HepG2 (cell line): ENCODE data around the gene ACD. TPM values are rescaled to one million over a fixed set of nuclear protein-coding genes. Genes with fewer than 3 reads are reported as not detected.
A peak's percentile ranks its signal among the peaks of the same experiment; 100 is the strongest.

ENCODE experiments used
- CCDC6 ChIP-seq: sonication (generic); formaldehyde crosslinking; IDR thresholded peaks from 2 replicates; pipeline ENCODE4 v1.8.1; 2022; ENCODE audit warnings: mild to moderate bottlenecking, missing genetic modification reagents, moderate library complexity
- KDM5B ChIP-seq: sonication (generic); formaldehyde crosslinking; IDR thresholded peaks from 2 replicates; pipeline ENCODE4 v1.4.0; 2020; ENCODE audit warnings: missing genetic modification reagents, mild to moderate bottlenecking, borderline replicate concordance
- RAD51 ChIP-seq: fragments of 450-650 bp; IDR thresholded peaks from 2 replicates; pipeline ENCODE4 v1.6.1; 2016; ENCODE audit warnings: borderline replicate concordance
- SATB2 ChIP-seq: sonication (generic); formaldehyde crosslinking; IDR thresholded peaks from 2 replicates; pipeline ENCODE4 v1.5.0; 2020; ENCODE audit warnings: missing genetic modification reagents
- SETDB1 ChIP-seq: sonication (generic); formaldehyde crosslinking; IDR thresholded peaks from 2 replicates; pipeline ENCODE4 v1.5.1; 2020; ENCODE audit warnings: missing genetic modification reagents, mild to moderate bottlenecking, borderline replicate concordance
- SOX13 ChIP-seq, 3 experiments: fragments of 450-650 bp in 1 of 3; sonication (generic) in 1 of 3; formaldehyde crosslinking in 1 of 3; IDR thresholded peaks in 2 of 3; conservative IDR thresholded peaks in 1 of 3; 2 replicates each; pipeline versions ENCODE4 v1.5.0 to v1.6.1; 2016 to 2020; ENCODE audit warnings: antibody characterized with exemption in 1 of 3, mild to moderate bottlenecking in 1 of 3, missing compliant biosample characterization in 1 of 3, missing genetic modification reagents in 1 of 3, moderate library complexity in 1 of 3
- ZNF253 ChIP-seq: sonication (generic); formaldehyde crosslinking; IDR thresholded peaks from 2 replicates; pipeline ENCODE4 v1.8.0; 2022; ENCODE audit warnings: mild to moderate bottlenecking, missing genetic modification reagents, borderline replicate concordance
- ZNF337 ChIP-seq: sonication (generic); formaldehyde crosslinking; IDR thresholded peaks from 2 replicates; pipeline ENCODE4 v1.5.1; 2020; ENCODE audit warnings: missing genetic modification reagents, low read depth, mild to moderate bottlenecking, borderline replicate concordance
- ZNF451 ChIP-seq: sonication (generic); formaldehyde crosslinking; IDR thresholded peaks from 2 replicates; pipeline ENCODE4 v1.5.0; 2020; ENCODE audit warnings: mild to moderate bottlenecking, missing genetic modification reagents
- ZNF468 ChIP-seq: sonication (generic); formaldehyde crosslinking; IDR thresholded peaks from 2 replicates; pipeline ENCODE4 v1.8.0; 2022; ENCODE audit warnings: mild to moderate bottlenecking, moderate library complexity, missing genetic modification reagents
- ZNF607 ChIP-seq: sonication (generic); formaldehyde crosslinking; IDR thresholded peaks from 2 replicates; pipeline ENCODE4 v1.5.1; 2020; ENCODE audit warnings: missing genetic modification reagents, mild to moderate bottlenecking, borderline replicate concordance
- polyA plus RNA-seq, 8 experiments: library from polyadenylated mRNA; depleted of rRNA in 3 of 8; stranded (reverse) in 7 of 8; unstranded in 1 of 8; fragments of >200 nt; fragmentation: Illumina TruSeq in 4 of 8; extraction: Trizol in 4 of 8; gene quantifications; 2 replicates each; pipeline versions ENCODE4 v1.2.1 to v1.2.3, GENCODE V29; 2011 to 2016; ENCODE audit warnings: low read depth in 4 of 8, missing spikeins in 1 of 8, mixed read lengths in 1 of 8; ENCODE audit not compliant: insufficient read depth in 1 of 8
- total RNA-seq, 5 experiments: library from RNA; depleted of rRNA; stranded (reverse); fragments of >200 nt; fragmentation: Illumina TruSeq; extraction: Trizol; gene quantifications; 2 replicates each; pipeline ENCODE4 v1.2.3, GENCODE V29; 2016; ENCODE audit warnings: low read depth in 1 of 5
- TF ChIP-seq, protein P1 (sequence below): sonication (generic); formaldehyde crosslinking; IDR thresholded peaks from 2 replicates; pipeline ENCODE4 v1.4.0; 2020; ENCODE audit warnings: missing genetic modification reagents, low read depth, mild to moderate bottlenecking, borderline replicate concordance
- TF ChIP-seq, protein P2 (sequence below): sonication (generic); formaldehyde crosslinking; IDR thresholded peaks from 2 replicates; pipeline ENCODE4 v1.8.0; 2022; ENCODE audit warnings: low read depth, missing genetic modification reagents
- TF ChIP-seq, protein P3 (sequence below): sonication (generic); formaldehyde crosslinking; IDR thresholded peaks from 2 replicates; pipeline ENCODE4 v1.8.1; 2023; ENCODE audit warnings: mild to moderate bottlenecking, missing genetic modification reagents, borderline replicate concordance
- TF ChIP-seq, protein P4 (sequence below): IDR thresholded peaks from 2 replicates; pipeline ENCODE4 v1.6.1; 2016; ENCODE audit warnings: missing compliant biosample characterization, missing genetic modification reagents, borderline replicate concordance
- TF ChIP-seq, protein P5 (sequence below): sonication (generic); formaldehyde crosslinking; IDR thresholded peaks from 2 replicates; pipeline ENCODE4 v1.5.0; 2020; ENCODE audit warnings: mild to moderate bottlenecking, missing genetic modification reagents
- TF ChIP-seq, protein P6 (sequence below): sonication (generic); formaldehyde crosslinking; IDR thresholded peaks from 2 replicates; pipeline ENCODE4 v1.5.0; 2020; ENCODE audit warnings: mild to moderate bottlenecking, missing genetic modification reagents, borderline replicate concordance

ACD gene
- total and polyA plus RNA-seq, 2 of the 13 experiments (the other 11 are each of a cell fraction or from before 2014, with no cell fraction given), result 32.6 to 38.3 TPM

DNA sequence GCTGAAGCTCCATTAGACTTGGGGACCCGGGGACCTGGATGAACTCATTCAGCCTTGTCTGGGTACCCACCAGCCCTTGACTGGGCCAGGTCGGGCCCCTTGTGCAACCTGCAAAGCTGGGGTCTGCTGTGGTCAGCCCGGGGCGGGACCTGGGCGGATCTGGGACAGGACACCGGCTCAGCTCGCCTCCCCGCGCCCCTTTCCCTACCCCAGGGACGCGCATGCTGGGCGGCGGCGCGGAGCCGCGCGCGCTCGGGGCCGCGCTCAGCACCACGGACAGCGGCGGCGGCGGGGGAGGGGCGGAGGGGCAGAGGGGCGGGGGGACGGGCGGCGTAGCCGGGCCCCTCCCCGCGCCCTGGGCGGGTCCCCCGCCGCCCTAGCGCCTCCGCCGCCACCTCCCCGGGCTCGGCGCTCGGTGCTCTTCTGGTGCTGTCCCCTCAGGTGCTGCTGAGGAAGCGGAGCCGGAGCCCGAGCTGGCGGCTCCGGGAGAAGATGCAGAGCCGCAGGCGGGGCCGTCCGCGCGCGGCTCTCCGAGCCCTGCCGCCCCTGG is 7.4 kb downstream of the ACD start (continued):
- peak; percentile 87; the same call in 1 of the 2 replicates for TF ChIP-seq ZNF253 (CRISPR knock-in tag)
- TF ChIP-seq, protein P1, sequence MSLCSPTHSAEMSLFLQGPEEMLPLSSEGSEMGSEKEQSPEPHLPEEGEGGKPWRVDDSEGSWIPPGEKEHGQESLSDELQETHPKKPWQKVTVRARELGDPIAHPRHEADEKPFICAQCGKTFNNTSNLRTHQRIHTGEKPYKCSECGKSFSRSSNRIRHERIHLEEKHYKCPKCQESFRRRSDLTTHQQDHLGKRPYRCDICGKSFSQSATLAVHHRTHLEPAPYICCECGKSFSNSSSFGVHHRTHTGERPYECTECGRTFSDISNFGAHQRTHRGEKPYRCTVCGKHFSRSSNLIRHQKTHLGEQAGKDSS, result peak; percentile 61; the same call in 1 of the 2 replicates
- TF ChIP-seq, protein P2, sequence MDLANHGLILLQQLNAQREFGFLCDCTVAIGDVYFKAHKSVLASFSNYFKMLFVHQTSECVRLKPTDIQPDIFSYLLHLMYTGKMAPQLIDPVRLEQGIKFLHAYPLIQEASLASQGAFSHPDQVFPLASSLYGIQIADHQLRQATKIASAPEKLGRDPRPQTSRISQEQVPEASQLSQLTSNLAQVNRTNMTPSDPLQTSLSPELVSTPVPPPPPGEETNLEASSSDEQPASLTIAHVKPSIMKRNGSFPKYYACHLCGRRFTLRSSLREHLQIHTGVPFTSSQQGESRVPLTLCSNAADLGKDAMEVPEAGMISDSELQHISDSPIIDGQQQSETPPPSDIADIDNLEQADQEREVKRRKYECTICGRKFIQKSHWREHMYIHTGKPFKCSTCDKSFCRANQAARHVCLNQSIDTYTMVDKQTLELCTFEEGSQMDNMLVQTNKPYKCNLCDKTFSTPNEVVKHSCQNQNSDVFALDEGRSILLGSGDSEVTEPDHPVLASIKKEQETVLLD (CRISPR knock-in tag), result peak; percentile 45; the same call in 1 of the 2 replicates
- no peak for TF ChIP-seq SOX13 (IDR thresholded peaks at IDR 0.05)
- TF ChIP-seq SOX13 (CRISPR knock-in tag; conservative IDR thresholded peaks at IDR 0.05 in 1 of 2, IDR thresholded peaks at IDR 0.05 in 1 of 2), result peak in 1 of 2 experiments; percentile 24; a peak in 1 of 4 replicates
- TF ChIP-seq, protein P3, sequence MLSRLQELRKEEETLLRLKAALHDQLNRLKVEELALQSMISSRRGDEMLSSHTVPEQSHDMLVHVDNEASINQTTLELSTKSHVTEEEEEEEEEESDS (CRISPR knock-in tag), result no peak
- no peak for TF ChIP-seq SATB2 (CRISPR knock-in tag)
- peak; percentile 45; the same call in 1 of the 2 replicates for TF ChIP-seq ZNF607 (CRISPR knock-in tag)
- TF ChIP-seq, protein P4, sequence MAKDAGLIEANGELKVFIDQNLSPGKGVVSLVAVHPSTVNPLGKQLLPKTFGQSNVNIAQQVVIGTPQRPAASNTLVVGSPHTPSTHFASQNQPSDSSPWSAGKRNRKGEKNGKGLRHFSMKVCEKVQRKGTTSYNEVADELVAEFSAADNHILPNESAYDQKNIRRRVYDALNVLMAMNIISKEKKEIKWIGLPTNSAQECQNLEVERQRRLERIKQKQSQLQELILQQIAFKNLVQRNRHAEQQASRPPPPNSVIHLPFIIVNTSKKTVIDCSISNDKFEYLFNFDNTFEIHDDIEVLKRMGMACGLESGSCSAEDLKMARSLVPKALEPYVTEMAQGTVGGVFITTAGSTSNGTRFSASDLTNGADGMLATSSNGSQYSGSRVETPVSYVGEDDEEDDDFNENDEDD (CRISPR knock-in tag), result 0 out of 2 replicates have a peak, but pooled peaks have one; percentile 13
- TF ChIP-seq, protein P5, sequence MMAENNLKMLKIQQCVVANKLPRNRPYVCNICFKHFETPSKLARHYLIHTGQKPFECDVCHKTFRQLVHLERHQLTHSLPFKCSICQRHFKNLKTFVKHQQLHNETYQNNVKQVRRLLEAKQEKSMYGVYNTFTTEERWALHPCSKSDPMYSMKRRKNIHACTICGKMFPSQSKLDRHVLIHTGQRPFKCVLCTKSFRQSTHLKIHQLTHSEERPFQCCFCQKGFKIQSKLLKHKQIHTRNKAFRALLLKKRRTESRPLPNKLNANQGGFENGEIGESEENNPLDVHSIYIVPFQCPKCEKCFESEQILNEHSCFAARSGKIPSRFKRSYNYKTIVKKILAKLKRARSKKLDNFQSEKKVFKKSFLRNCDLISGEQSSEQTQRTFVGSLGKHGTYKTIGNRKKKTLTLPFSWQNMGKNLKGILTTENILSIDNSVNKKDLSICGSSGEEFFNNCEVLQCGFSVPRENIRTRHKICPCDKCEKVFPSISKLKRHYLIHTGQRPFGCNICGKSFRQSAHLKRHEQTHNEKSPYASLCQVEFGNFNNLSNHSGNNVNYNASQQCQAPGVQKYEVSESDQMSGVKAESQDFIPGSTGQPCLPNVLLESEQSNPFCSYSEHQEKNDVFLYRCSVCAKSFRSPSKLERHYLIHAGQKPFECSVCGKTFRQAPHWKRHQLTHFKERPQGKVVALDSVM (CRISPR knock-in tag), result 0 out of 2 replicates have a peak, but pooled peaks have one; percentile 23
- peak; percentile 37; the same call in 1 of the 2 replicates for TF ChIP-seq KDM5B
- no peak for TF ChIP-seq SETDB1
- TF ChIP-seq, protein P6, sequence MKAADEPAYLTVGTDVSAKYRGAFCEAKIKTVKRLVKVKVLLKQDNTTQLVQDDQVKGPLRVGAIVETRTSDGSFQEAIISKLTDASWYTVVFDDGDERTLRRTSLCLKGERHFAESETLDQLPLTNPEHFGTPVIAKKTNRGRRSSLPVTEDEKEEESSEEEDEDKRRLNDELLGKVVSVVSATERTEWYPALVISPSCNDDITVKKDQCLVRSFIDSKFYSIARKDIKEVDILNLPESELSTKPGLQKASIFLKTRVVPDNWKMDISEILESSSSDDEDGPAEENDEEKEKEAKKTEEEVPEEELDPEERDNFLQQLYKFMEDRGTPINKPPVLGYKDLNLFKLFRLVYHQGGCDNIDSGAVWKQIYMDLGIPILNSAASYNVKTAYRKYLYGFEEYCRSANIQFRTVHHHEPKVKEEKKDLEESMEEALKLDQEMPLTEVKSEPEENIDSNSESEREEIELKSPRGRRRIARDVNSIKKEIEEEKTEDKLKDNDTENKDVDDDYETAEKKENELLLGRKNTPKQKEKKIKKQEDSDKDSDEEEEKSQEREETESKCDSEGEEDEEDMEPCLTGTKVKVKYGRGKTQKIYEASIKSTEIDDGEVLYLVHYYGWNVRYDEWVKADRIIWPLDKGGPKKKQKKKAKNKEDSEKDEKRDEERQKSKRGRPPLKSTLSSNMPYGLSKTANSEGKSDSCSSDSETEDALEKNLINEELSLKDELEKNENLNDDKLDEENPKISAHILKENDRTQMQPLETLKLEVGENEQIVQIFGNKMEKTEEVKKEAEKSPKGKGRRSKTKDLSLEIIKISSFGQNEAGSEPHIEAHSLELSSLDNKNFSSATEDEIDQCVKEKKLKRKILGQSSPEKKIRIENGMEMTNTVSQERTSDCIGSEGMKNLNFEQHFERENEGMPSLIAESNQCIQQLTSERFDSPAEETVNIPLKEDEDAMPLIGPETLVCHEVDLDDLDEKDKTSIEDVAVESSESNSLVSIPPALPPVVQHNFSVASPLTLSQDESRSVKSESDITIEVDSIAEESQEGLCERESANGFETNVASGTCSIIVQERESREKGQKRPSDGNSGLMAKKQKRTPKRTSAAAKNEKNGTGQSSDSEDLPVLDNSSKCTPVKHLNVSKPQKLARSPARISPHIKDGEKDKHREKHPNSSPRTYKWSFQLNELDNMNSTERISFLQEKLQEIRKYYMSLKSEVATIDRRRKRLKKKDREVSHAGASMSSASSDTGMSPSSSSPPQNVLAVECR (CRISPR knock-in tag), result peak; percentile 66; the same call in 1 of the 2 replicates
- no peak for TF ChIP-seq RAD51
- TF ChIP-seq ZNF337 (CRISPR knock-in tag), result no peak
- peak; percentile 62; the same call in 1 of the 2 replicates for TF ChIP-seq CCDC6 (CRISPR knock-in tag)
- 0 out of 2 replicates have a peak, but pooled peaks have one; percentile 72 for TF ChIP-seq ZNF468 (CRISPR knock-in tag)
- TF ChIP-seq ZNF451 (CRISPR knock-in tag), result 0 out of 2 replicates have a peak, but pooled peaks have one; percentile 37
